MCF 10A (cell line): Measurements from ENCODE around the gene TAP2. TPM values are rescaled to one million over a fixed set of nuclear protein-coding genes. Genes with fewer than 3 reads are reported as not detected.
A peak's percentile ranks its signal among the peaks of the same experiment; 100 is the strongest.

Experiments
- BruUV-seq: library from RNA; stranded (reverse); fragments of 400-500 nt; replicated peaks from 2 replicates; lab custom pipeline; 2021; lab: Mats Ljungman, UMichigan
- CTCF ChIA-PET: fragments of 300-600 bp; sonication (Branson Sonifier 250); formaldehyde crosslinking; extraction: SDS; loops from one replicate; lab custom pipeline; 2021; ENCODE audit warnings: antibody characterized with exemption, inconsistent platforms; lab: Yijun Ruan, JAX
- POLR2A ChIA-PET: fragments of 300-600, 350-650 bp; sonication (Branson Sonifier 250); formaldehyde crosslinking; extraction: SDS; loops from one replicate; lab custom pipeline; 2020; ENCODE audit warnings: antibody characterized with exemption, inconsistent platforms; lab: Yijun Ruan, JAX
- DNase-seq: peaks from one replicate; pipeline ENCODE4 v3.0.0-alpha.2; 2018; ENCODE audit not compliant: unreplicated experiment
- H3K27ac Mint-ChIP-seq: one replicate; pipeline ENCODE4 v1.8.0; 2022; ENCODE audit warnings: mild to moderate bottlenecking, low read depth, mixed read lengths; ENCODE audit not compliant: unreplicated experiment
- H3K27me3 Mint-ChIP-seq: one replicate; pipeline ENCODE4 v1.8.0; 2022; ENCODE audit warnings: mixed read lengths; ENCODE audit not compliant: insufficient read depth, unreplicated experiment
- H3K36me3 Mint-ChIP-seq: one replicate; pipeline ENCODE4 v1.8.0; 2022; ENCODE audit warnings: mild to moderate bottlenecking, moderate library complexity, mixed read lengths; ENCODE audit not compliant: insufficient read depth, unreplicated experiment
- H3K4me1 Mint-ChIP-seq: one replicate; pipeline ENCODE4 v1.8.0; 2022; ENCODE audit warnings: mixed read lengths; ENCODE audit not compliant: insufficient read depth, unreplicated experiment
- H3K4me3 Mint-ChIP-seq: one replicate; pipeline ENCODE4 v1.8.0; 2022; ENCODE audit warnings: mild to moderate bottlenecking, moderate library complexity, mixed read lengths; ENCODE audit not compliant: unreplicated experiment
- H3K9me3 Mint-ChIP-seq: one replicate; pipeline ENCODE4 v1.8.0; 2022; ENCODE audit warnings: mixed read lengths; ENCODE audit not compliant: unreplicated experiment
- CTCF ChIP-seq: fragments of 200-600 bp; IDR thresholded peaks from one replicate; pipeline ENCODE4 v1.8.0; 2022; ENCODE audit warnings: antibody characterized with exemption, mild to moderate bottlenecking; ENCODE audit not compliant: unreplicated experiment
- intact Hi-C: fragments of 100-400 bp; cut with micrococcal nuclease; formaldehyde crosslinking; loops from 2 replicates; pipeline ENCODE4 v1.14.1; 2022
- total RNA-seq: library from RNA; stranded (reverse); gene quantifications from 2 replicates; pipeline ENCODE4 v1.2.3, GENCODE V29; 2022

TAP2 gene
- total RNA-seq, 1 experiment from 2014 or later = 61.2 TPM

- Mint-ChIP-seq H3K27me3 (no peaks in the 10 kb centered on the region), H3K4me3 (no peak overlapping the region), H3K27ac (no peak overlapping the region), H3K9me3 (no peaks in the 10 kb centered on the region), H3K36me3 (peaks cover 5% of the 10 kb centered on the region), H3K4me1 (peaks cover 14% of the 10 kb centered on the region)
- BruUV-seq = no TSS peak
- no peak for DNase-seq
- ChIA-PET POLR2A (interaction anchor here (2.2 to 3.3 kb wide), 2 partner anchors 24 to 25 kb away, joined by 12 to 16 read pairs; partner anchors contain the start of gene TAP2), CTCF (interaction anchor here (1.0 to 4.4 kb wide), 2 partner anchors 23 to 37 kb away, joined by 4 to 65 read pairs; partner anchors contain the start of gene TAP2)
- no peak for TF ChIP-seq CTCF
- intact Hi-C loops = no loop called here
These were observed 24.2 kb upstream of the TAP2 start for GRCh38 chr6:32862725-32863124.

DNA sequence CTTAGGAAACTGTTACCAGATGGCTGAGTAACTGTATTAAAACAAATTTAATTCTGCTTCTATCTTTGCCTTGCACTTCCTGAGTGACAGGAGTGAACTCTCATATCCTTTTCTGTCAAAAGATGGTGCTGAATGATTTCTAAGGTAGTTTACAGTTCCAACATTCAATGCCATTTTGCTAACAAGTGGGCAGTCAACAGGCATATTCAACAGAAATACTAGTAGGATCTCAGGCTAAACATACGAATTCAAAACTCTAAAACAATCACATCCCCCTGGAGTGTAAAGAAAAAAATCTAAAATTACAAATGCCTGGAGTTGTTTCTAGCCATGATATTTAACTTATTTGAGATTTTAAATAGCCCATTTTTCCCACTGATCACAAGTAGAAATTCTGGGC lies 22.1 kb upstream of the TAP2 start:
- CTCF ChIA-PET = interaction anchor here (1.1 to 4.4 kb wide), 4 partner anchors 11 to 25 kb away, joined by 3 to 65 read pairs (median 3); partner anchors contain the start of gene TAP2
- intact Hi-C loops = no loop called here
- H3K4me3 Mint-ChIP-seq = no peak overlapping the region
- no peaks in the 10 kb centered on the region for H3K9me3 Mint-ChIP-seq
- no TSS peak for BruUV-seq
- POLR2A ChIA-PET = interaction anchor here (1.0 to 3.3 kb wide), 8 partner anchors 10 to 1091 kb away, joined by 3 to 16 read pairs (median 6); partner anchors contain the start of genes BRD2, PSMB8 and TAP2
- peaks cover 14% of the 10 kb centered on the region for H3K4me1 Mint-ChIP-seq
- no peaks in the 10 kb centered on the region for H3K27me3 Mint-ChIP-seq
- H3K36me3 Mint-ChIP-seq = peaks cover 5% of the 10 kb centered on the region
- peak overlapping the region; percentile 96 for H3K27ac Mint-ChIP-seq
- DNase-seq = no peak
- no peak for TF ChIP-seq CTCF

DNA sequence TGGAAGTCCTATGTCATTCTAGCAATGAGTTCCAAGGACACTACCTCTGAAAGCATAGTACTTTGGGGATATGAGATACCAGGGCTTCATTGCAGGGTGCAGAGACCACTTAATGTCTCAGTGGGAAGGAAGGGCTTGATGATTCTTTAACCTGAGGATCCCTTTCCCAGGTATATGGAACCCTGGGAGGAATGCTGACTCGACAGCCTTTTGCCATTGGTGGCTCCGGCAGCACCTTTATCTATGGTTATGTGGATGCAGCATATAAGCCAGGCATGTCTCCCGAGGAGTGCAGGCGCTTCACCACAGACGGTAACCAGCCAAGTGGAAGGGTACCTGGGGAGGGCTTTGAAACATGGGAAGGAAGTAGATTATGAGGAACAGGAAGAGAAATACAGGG lies 19.7 kb upstream of the TAP2 start:
- no TSS peak for BruUV-seq
- ChIA-PET POLR2A (interaction anchor here (3.1 to 5.6 kb wide), 2 partner anchors 13 to 20 kb away, joined by 18 to 111 read pairs; partner anchors contain the start of genes PSMB8 and TAP2), CTCF (interaction anchor here (0.6 to 5.7 kb wide), 4 partner anchors 10 to 62 kb away, joined by 3 to 110 read pairs (median 14); partner anchors contain the start of gene TAP2)
- DNase-seq = no peak
- H3K4me3 Mint-ChIP-seq = no peak overlapping the region
- TF ChIP-seq CTCF = no peak
- intact Hi-C loops = no loop called here
- no peaks in the 10 kb centered on the region for H3K9me3 Mint-ChIP-seq
- H3K4me1 Mint-ChIP-seq = peaks cover 19% of the 10 kb centered on the region
- no peak overlapping the region for H3K27ac Mint-ChIP-seq
- H3K36me3 Mint-ChIP-seq = peaks cover 5% of the 10 kb centered on the region
- H3K27me3 Mint-ChIP-seq = no peaks in the 10 kb centered on the region

- CTCF ChIA-PET = interaction anchor here (0.7 to 5.7 kb wide), 3 partner anchors 11 to 62 kb away, joined by 3 to 110 read pairs (median 25); partner anchors contain the start of gene TAP2
- Mint-ChIP-seq H3K4me1 (peaks cover 25% of the 10 kb centered on the region), H3K4me3 (no peak overlapping the region), H3K27me3 (no peaks in the 10 kb centered on the region), H3K36me3 (peaks cover 5% of the 10 kb centered on the region), H3K27ac (no peak overlapping the region), H3K9me3 (no peaks in the 10 kb centered on the region)
- no TSS peak for BruUV-seq
- intact Hi-C loops = no loop called here
- POLR2A ChIA-PET = interaction anchor here (3.1 to 5.6 kb wide), 2 partner anchors 13 to 19 kb away, joined by 18 to 111 read pairs; partner anchors contain the start of genes PSMB8 and TAP2
- TF ChIP-seq CTCF = no peak
- DNase-seq = no peak
These were observed 18.8 kb upstream of the TAP2 start for GRCh38 chr6:32857156-32857891.
